ENCODE results near the gene RASSF10.

The RASSF10 gene

DNA sequence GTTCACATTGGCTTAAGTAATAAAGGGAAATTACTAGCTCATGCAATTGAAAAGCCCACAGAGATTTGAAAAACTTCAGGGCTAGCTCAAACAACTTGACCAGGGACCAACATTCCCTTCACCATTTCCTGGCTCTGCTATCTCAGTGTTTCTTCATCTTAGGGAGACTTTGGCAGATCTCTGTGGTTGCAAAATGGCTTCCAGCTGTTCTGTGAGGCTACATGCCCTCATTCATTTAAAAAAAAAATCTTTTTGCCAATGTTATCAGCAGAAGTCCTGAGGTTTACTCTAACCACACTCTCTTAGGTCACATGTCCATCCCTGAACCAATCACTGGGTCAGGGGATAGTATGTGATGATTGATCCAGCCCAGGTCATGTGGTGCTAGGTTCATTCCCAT is 13.9 kb upstream of the RASSF10 start:
- DNase-seq = peak; percentile 39

DNA sequence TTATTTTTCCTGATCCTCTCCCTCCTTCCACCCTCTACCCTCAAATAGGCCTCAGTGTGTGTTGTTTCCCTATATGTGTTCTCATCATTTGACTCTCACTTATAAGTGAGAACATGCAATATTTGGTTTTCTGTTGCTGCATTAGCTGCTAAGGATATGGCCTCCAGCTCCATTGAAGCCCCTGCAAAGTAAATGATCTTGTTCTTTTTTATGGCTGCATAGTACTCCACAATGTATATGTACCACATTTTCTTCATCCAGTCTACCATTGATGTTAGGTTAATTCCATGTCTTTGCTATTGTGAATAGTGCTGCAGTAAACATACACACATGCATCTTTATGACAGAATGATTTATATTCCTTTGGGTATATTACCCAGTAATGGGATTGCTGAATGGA is 13.3 kb upstream of the RASSF10 start:
- no peak for DNase-seq

- DNase-seq = no peak
These were observed 11.9 kb upstream of the RASSF10 start for GRCh38 chr11:12997168-12997567.

GRCh38 chr11:12998336-12998735 is 10.8 kb upstream of the RASSF10 start:
- no peak for DNase-seq

DNA sequence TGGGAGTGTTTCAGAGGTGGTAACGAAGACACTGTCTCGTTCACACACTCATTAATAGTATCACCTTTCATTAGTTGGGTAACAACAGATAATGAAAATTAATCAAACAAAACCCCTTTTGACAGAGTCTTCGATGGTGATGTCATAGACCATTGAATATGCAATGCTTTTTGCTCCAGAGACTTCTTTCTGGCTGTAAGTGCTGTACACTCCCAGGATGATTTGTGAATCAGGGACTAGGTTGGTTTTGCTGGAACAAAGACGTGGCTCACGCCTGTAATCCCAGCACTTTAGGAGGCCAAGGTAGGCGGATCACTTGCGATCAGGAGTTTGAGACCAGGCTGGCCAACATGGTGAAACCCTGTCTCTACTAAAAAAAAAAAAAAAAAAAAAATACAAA is 9.5 kb upstream of the RASSF10 start:
- no peak for DNase-seq

- DNase-seq = no peak
These were observed 9.0 kb upstream of the RASSF10 start for GRCh38 chr11:13000116-13000515.

DNA sequence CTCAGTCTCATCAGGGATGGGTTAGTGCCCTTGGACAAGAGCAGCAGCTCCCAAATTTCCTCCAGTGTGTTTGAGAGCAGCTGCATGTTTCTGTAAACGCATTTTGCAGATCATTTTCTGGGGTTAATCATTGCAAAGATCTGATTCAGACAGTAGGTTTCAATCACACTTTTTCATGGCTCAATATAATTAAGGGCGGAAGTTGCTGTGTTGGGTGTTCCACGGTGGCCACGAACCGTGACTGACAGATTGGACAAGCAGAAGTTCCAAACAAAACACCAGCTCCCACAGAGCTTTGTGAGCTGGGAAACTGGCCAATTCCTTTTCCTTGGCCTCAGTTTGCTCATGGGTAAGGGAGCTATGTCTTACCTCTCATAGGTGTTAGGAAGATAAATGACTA is 8.4 kb upstream of the RASSF10 start:
- DNase-seq = no peak

DNA sequence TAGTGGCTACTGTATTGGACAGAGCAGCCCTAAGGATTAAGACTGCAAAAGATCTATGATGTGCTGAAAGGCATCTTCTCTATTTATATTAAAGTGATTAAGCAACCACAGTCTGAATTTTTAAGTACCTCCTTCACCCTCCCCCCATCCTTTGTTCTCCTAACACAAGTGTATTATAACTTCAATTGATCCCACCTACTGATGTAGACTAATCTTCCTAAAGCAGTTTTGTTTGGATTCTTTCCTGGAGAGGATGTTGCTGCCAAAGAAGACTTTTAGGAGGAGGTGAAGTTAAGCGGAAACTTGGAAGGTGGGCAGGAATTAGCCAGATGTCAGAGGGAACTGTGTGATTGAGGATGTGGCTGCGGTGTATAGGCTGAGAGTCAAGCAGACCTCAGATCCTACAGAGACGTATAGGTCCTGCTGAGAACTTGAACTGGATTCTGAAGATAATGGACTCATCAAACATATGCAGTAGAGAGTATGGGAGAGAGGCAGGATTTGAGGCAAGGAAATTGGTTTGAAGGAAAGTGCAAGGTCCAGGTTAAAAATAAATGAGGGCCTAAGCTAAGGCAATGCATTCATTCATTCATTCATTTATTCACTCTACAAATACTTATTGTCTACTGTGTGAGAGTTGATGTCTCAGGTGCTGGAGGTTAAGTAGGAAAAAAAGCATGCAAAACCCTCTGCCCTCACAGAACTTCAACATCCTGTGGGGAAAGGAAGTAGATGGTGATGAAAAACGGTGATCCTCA is 5.2 kb upstream of the RASSF10 start:
- no peak for DNase-seq

- no peak for DNase-seq
These were observed 1.7 kb upstream of the RASSF10 start for GRCh38 chr11:13007182-13008060.

GRCh38 chr11:13008061-13008435 is 1.1 kb upstream of the RASSF10 start:
- no peak for DNase-seq

DNA sequence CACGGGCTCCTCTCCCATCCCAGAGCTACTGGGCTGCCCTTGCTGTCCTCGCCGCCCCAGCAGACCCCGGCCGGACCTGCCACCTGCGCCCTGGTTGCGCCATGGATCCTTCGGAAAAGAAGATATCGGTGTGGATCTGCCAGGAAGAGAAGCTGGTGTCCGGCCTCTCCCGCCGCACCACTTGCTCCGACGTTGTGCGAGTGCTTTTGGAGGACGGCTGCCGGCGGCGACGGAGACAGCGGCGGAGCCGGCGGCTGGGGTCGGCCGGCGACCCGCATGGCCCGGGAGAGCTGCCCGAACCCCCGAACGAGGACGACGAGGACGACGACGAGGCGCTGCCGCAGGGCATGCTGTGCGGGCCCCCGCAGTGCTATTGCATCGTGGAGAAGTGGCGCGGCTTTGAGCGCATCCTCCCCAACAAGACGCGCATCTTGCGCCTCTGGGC is 382 bp downstream of the RASSF10 start:
- DNase-seq = no peak

GRCh38 chr11:13009921-13010748 is 1.0 kb downstream of the RASSF10 start:
- peak; percentile 42 for DNase-seq

GRCh38 chr11:13010749-13011465 is 1.8 kb downstream of the RASSF10 start:
- DNase-seq = no peak

- DNase-seq = no peak
These were observed 2.4 kb downstream of the RASSF10 start for GRCh38 chr11:13011466-13012055.

DNA sequence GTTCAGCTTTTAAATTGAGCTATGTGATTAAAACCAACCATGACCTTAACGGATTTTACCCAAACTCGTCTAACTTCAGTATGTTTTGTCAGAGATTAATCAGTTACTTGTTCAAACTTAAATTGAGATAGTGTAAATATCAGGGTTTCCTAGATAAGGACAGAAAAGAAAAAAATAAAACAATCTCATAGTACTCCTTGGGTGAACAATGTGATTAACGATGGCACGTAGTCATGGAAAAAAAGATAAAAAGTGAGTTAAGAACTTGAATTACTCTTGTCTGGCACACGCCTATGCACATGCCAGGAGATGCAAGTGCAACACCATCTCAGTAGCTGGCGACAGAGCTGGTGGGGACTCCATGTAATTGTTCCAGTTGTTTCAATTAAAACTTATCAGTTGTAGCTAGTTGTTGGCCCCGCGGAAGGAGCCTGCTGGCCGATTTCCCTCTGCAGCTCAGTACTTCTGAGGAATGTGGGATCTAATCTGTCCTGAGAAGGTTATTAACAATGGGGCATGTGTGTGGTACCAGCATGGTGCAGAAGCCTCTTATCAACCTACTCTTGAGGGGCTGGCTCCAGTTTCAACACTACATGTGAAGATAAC is 3.0 kb downstream of the RASSF10 start:
- no peak for DNase-seq

DNA sequence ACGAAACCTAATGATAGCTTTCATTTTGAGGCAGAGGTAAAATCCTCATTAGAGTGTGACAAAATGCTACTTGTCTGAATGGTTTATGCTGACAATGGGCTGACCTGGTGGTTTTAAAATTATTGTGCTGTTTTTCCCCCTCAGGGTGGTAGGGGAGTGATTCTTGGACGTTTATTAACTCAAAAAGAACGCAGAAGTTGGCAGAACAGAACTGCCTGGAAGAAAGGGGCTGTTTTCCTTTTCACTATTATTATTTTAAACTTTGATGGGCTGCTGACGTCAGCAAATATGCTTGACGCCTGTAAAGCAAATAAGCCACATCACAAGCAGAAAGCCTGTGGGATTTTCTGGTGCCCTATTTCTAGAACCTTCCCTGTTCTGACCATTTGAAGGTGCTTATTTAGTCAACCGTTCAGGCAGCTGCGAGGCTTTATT is 4.0 kb downstream of the RASSF10 start:
- DNase-seq = no peak

GRCh38 chr11:13015753-13016152 is 6.6 kb downstream of the RASSF10 start:
- DNase-seq = no peak

DNA sequence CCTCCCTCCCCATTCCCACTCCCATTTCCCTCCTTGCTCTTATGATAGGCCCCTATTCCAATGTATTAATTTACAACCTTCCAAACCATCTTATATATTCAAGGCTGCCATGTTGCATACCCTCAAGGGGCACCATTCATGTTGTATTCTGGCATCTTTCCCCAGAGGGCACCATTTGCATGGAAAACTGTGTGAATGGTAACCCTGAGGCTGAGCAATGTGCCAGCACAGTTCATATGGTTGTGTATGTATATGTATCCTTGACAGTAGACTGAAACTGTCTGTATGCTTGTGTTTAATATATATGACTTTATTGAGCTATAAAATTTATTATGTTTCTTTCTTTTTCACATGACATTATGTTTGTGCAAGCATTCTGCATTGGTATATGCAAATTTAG is 7.3 kb downstream of the RASSF10 start:
- DNase-seq = peak; percentile 29

DNA sequence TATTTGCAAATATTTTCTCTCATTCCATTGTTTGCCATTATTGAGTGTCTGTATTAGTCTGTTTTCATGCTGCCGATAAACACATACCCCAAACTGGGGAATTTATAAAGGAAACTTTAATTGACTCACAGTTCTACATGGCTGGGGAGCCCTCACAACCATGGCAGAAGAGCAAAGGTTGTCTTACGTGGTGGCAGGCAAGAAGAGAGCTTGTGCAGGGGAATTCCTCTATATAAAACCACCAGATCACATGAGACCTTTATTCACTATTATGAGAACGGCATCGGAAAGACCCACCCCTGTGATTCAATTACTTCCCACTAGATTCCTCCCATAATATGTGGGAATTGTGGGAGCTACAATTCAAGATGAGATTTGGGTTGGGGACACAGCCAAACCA is 10.2 kb downstream of the RASSF10 start:
- no peak for DNase-seq

- no peak for DNase-seq
These were observed 14.3 kb downstream of the RASSF10 start for GRCh38 chr11:13023423-13023822.

DNA sequence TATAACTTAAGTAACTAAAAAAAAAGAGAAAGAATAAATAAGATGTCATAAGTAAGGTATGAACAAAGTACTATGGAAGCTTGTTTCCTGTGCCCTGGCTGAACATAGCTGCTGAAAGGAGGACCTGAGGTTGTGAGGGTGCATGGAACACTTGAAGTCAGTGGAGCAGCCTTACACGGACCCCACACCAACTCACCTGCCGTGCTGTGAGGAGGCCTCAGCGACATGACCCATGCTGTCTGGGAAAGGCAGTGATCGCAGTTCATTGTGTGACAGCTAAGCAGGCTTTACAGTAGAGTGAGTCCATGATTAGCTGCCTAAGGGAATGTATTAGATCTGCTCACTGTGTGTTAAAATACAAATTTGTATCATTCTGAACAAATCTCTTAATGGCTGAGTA is 17.6 kb downstream of the RASSF10 start:
- DNase-seq = no peak

GRCh38 chr11:13028322-13028721 is 19.2 kb downstream of the RASSF10 start:
- no peak for DNase-seq

All from hematopoietic multipotent progenitor cell treated with erythropoietin and hydrocortisone succinate and interleukin-3 and kit ligand, for 4 days (in vitro differentiated cells).